Thyroid gland (tissue), 4 donors: ENCODE results near the gene BMPR1B.

Experiments
- CTCF ChIP-seq, 6 experiments: fragments of 200-600 bp in 3 of 6; fragments of 450-650 bp in 3 of 6; sonication (generic) in 3 of 6; IDR thresholded peaks; one replicate each; pipeline ENCODE4 v1.5.1; 2016 to 2019; ENCODE audit warnings: antibody characterized with exemption in 6 of 6, mild to moderate bottlenecking in 2 of 6, inconsistent platforms in 1 of 6, moderate library complexity in 1 of 6
- POLR2A ChIP-seq, 2 donors: fragments of 450-650 bp; IDR thresholded peaks; one replicate each; pipeline ENCODE4 v1.6.1; 2017; ENCODE audit warnings: antibody characterized with exemption in 2 of 2, mild to moderate bottlenecking in 2 of 2, moderate library complexity in 1 of 2

- no peak for TF ChIP-seq CTCF (IDR thresholded peaks at IDR 0.05)
- no peak for TF ChIP-seq POLR2A (IDR thresholded peaks at IDR 0.05)
Observed at GRCh38 chr4:94934864-94935263, 177.1 kb downstream of the BMPR1B start.
